ENCODE results near the gene NUP210.

Gene NUP210

DNA sequence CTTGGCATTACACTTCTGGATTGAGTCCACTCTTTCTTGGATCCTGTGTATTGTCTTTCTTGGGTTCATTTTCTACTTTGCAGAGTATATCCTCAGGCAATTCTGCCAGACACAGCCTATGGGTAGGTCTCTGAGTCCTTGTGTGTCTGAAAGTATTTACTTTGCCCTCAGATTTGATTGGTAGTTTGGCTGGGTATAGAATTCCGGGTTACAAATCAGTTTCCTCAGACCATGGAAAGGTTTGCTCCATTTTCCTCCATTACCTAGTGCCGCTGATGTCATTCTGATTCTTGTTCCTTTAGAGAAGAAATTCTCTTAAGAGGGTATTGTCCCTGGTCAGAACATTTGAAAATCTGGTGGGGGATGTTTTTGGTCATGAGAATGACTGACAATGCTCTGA is 133.2 kb downstream of the NUP210 start:
- no peak for DNase-seq

DNA sequence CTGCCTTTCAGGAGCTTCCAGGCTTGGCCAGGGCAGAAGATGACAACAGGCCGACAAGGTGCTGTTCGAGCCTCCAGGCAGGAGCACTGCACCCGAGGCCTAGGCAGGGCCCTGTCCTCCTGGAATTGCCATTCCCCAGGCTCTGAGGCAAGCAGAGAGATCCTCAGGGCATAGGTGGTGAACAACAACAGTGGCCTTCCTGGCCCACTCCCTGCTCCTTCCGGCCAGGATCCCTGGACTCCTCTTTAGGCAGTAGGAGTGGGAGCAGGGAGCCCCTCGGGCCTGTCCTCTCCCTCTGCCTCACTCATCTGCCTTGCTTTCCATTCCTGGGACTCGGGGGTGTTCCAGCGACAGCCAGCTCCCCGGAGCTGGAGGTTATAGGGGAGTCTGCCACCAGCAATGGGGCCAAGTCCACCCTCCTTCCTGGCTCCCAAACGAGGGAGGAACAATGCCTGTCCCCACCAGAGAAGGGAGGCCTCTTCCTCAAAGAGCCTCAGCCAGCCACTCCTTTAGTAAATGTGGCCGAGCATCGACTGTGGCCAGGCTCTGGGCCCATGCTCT is 135.0 kb downstream of the NUP210 start:
- no peak for DNase-seq

DNA sequence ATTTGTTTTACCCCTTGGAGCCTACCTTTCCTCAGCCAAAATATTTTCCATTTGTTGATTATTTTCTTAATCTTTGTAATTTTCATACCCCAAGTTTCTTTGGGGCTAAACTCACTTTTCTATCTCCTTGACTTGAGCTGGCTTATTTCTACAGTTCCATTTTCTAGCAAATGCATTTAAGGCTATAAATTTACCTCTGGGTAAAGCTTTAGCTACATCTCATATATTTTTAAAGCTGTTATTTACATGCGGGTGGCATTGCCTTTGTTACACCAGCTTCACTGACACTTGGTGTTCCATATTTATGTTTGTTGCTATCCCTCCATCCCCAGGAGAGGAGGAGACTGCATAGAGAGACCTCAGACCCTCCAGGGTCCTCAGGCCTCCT is 136.3 kb downstream of the NUP210 start:
- DNase-seq = no peak

DNA sequence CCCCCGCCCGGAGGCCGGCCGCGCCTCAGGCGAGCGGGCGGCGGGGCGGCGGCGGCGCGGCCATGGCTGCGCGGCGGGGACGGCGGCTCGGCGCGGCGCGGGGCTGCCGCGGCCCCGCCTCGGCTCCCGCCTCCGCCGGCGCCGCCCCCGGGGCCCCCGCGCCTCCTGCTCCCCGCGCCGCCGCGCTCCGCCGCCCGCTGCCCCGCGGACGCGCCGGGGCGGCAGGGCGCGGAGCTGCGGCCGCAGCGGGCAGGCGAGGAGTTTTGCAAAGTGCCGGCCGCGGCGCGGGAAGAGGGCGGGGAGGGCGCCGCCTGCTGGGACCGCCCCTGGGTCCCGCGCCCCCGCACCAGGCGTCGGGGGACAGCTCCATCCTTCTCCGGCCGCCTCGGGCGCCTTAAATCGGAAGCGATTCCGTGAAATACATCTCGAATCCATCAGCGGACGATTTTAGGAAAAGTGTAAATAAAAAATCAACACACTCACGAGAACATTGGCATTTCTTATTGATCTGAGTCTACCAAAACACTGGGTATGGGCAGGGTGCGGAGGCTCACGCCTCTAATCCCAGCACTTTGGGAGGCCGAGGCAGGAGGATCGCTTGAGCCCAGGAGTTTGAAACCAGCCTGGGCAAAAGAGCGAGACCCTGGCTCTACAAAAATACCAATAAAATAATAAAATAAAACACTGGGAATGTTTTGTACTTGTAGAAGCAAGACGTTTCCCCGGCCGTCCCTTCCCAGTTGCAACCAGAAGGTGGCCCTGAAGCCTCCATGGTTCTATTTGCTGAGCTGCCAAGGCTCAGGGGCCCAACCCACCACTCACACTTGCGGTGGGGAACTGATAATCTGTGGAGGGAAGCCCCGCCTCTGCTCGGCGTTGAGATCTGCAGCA is 136.9 kb downstream of the NUP210 start:
- DNase-seq = peak; percentile 22

DNA sequence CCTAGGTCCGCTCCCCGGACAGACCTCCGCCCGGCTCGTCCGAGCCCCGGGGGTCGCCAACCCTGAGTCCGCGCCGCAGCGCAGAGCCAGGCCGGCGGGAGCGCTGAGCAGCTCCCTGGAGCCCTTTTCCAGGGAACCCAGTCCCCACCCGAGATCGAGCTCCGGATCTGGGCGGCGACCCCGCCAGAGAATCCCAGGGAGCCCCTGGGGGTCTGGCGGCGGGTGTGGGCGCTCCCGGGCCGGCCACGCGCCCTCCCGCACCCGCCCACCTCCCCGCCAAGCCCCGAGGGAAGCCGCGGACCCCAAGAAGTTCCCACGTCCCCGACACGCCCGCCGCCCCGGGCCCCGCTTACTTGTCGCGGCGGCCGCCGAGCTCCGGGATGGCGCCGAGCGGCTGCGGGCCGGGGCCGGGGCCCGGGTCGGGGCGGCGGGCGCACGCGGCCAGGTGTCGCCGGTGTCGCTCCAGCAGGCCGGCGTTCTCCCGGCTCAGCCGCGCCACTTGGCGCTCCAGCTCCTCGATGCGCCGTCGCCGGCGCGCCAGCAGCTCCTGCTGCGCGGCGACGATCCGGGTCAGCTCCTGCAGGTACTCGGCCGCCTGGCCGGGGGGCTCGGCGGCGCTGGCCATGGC is 137.7 kb downstream of the NUP210 start:
- no peak for DNase-seq

DNA sequence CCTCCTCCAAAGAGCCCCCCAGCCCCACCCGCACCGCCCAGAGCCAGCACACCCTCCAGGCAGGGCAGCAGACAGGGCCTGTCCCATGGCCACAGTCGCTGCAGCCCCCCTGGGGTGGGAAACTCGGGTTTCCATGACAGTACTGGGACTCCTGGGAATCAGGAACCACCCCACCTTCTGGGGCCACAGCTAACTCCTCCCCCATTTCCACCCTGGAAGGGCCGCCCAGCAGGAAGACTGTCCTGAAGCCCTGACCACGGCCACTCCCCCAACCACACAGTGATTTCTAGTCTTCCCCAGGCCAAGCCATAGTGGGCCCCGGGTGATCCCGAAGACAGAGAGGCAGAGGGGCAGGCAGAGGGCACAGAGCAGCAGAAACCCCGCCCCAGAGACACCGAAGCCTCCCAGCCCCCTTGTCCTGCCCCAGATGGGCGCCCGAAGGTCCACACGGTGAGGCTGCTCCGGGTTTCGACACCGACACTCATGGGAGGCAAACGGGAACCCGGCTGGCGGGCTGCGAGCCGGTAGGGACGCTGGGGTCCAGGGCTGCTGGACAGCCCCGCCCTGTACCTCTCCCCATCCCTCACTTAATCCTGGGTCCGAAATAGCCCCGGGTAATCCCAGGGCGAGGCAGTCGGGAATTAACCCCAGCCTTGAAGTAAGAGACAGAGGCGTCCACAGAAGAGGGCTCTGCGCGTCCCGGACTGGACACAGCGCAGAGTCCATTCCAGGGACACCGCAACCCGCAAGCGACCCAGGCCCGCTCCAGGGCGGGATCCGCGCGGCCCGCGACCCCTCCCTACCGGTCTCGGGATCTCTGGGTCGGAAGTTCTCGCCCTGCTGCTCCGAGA is 138.4 kb downstream of the NUP210 start:
- peak; percentile 47 to 80 for DNase-seq

DNA sequence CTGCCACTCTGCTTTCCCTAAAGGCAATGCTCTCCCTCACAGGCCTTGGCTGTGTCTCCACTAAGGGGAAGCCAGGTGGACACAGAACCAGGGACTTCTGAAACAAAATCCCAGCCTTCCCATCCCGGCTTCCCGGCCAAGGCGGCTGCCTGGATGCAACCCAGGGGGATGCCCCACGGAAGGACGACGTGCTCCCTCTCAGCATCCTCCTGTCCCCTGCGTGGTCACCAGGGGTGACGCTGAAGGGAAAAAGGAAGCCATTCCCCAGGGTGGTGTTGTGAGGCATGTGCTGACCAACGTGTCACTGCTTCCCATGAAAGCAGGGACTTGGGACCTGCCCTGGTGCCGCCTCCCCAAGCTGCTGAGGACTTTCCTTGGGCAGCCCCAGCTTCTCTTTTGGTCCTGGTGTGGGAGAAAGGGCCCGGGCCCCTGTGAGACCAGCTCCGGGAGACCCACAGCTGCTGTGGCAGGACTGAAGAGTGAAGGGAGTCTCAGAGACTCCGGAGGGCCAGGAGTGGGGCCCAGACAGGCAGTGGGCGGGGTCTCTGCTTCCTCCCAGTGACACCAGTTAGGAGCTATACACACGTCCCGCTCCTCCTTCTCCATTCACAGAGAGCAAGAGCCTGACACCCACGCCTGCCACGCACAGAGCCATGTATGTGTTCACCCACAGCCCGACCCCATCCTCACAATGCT is 139.2 kb downstream of the NUP210 start:
- peak; percentile 70 to 88 for DNase-seq

DNA sequence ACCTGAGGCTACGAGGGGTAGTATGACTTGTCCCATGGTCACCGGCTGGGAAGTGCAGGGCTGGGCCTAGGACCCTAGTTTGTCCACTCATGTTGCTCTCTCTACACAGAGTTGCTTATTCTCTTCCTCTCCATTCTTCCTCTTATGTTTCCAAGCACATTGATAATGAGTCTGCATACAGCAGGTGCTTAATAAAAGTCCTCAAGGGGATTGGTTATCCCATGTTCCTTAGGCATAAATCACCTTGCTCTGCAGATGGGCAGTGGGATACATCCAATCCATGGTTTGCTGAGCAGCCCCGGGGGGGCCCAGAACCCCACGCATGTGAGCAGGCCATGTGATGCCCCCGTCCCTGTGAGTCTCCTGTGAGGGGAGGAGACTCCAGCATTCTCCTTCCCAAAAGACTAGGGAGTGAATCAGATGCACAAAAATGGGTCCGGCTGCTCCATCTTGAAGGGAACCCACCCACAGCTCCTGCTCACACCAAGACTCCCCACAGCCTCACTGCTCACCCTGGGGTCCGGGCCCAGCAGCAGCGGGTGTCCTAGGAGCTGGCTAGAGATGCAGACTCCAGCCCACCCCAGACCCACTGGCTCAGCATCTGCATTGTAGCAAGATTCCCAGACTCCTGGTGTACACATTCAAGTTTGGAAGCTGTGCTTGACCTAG is 139.9 kb downstream of the NUP210 start:
- DNase-seq = no peak

DNA sequence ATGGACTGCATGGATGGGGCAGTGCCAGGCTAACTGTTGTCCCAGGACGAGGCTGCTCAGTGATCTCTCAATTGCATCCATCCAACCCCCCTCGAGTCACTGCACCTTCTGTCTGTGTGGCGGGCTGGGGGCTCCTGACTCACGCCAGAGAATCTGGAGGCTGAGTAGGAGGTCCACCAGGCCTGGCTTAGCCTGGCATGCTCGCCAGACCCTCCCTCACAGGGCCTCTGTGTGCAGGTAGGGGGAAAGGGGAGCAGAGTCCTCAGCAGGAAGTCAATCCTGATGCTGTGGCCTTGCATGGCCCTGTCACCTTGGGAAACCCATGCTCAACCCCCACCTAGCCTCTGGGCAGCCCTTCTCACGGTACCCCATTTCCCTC is 140.6 kb downstream of the NUP210 start:
- no peak for DNase-seq

DNA sequence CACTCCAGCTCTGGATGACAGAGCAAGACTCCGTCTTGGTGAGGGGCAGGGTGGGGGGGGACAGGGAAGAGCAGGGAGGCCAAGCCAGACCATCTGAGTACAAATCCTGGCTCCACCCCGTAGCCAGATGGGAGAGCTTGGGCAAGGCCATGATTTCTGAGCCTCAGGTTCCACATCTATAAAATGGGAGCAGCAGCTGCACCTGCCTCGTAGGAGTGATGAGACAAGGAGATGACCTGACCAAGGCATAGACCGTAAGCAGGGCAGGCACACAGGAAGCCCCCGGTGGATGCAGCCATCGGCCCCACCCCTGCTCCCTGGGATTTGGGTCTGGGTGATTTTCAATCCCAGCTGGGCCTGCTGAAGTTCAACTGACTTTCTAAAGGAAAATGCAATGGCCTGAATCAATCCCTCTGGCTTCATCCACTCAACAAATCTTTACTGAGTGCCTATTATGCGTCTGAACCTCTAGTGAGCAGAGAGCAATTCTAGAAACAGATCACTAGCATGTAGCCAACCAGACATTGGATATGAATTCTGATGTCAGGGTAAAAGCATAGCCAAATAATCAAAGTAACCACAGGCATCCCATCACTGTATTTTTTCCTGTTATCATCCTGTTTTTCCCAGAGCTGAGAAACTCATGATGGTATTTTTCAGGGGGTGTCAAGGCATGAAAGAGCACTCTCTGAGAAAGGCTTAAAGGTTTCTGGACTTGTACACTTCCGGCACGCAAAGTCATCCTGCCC is 141.2 kb downstream of the NUP210 start:
- DNase-seq = no peak

DNA sequence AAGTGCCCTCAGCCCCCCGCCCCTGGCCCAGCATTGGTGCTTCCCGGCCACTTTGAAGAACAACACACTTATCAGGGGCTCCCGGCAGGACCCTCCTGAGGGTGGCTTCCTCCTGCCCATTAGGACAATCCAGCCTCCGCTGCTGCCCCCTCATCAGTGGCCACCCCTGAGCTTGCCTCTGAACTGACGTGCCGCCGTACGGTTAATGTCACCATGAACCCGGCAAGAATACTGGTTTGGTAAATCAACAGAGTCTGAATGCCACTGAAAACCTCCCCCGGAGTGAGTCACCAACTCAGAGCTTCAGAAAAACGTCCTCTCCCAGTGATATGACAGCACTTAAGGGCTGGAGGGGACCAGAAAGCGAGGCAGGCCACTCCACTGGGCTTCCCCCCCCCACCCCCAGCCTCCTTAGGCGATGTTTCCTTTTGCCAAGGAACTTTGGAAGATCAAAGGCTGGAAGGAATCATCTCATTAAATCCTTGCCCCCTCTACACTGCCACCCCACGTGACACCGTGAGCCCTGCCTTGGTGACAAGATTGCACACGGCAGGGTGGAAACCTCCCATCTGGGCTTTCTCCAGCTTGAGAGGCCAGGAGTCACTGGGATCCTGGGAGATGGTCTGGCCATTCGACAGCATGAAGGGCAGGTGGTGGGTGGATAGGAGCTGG is 142.1 kb downstream of the NUP210 start:
- peak in 1 of 2 donors; percentile 24 for DNase-seq

DNA sequence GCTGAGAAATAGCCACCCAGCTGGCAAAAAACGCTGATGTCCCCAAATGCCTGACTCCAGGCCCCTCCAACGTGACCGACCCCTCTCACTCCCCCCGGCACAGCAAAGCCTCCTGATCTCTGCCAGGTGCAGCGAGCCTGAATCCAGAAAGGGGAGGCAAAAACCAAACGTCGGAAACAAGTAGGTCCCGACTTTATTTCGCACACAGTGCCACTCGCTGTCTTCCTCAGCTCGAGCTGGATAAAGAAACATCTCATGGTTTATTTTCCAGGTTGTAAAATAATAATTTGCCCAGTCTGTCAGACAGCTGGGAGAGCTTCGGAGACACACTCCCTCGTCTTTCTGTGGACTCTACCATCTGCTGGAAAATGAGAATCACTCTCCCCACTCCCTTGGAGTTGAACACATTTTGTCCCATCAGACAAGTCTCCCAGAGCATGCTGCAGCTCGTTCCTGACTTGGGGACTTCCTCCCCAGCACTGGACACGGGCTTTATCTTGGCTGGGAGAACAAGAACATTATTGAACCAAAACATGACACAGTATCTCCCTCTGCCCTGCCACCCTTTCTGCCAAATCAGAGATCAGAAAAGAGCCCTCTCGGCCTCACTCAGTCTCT is 142.8 kb downstream of the NUP210 start:
- no peak for DNase-seq

DNA sequence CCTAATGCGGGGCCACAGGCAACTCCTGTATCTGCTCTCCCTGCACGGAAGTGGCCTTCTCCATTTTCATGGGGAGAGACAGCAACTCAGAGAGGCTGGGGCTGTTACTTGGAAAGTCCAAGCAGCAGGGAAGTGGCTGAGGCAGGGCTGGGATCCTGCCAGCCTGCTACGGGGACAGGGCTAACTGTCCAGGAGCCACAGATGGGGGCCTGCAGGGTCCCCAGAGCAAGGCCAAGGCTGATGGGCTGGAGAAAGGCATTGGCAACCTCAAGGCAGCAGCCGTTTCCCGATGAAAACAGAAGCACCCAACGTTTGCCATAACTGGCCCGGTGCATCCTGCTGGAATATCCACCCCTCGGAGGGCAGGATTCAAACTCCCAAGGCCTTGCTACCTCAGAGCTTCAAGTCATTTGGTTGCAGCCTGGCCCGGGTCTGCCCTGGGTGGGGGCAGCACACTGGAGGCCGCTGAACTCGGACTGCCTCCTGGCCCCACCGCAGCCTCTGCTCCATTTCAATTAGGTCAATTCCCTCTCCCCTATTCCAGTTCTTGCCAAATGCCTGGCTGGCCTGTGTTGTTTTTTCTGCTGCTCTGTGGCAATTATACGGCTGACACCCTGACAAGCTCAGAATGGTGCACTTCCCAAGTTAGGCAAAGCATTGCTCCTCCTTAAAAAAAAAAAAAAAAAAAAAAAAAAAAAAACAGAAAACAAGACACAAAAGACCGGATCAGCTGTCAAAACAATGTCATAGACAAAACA is 143.5 kb downstream of the NUP210 start:
- DNase-seq = no peak

DNA sequence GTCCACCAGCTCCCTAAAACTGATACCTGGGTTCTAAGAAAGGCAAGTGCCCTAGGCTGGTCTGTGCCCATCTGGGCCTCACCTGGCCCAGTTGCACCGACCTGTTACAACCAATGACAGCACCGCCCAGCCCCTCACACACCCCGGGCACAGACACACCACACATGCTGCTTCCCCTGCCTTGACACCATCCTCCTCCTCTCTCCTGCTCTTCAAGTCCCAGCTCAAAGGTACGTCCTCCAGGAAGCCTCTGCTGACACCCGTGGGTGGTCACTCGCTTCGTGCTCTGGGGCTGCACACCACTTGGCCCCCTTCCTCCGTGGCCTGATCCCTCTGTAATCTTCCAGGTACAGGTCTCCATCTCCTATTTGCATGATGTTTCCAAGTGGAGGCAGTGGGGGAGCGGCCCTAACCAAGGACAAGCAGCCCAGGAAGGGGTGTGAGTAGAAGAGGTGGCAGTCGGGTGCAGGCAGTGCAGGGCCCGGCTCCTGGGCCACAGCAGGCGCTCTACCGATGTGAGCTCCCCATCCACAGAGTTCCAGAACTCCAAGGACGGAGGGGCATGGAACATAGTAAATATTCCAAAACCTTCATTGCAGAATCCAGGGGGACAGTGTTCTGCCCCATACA is 144.6 kb downstream of the NUP210 start:
- no peak for DNase-seq

DNA sequence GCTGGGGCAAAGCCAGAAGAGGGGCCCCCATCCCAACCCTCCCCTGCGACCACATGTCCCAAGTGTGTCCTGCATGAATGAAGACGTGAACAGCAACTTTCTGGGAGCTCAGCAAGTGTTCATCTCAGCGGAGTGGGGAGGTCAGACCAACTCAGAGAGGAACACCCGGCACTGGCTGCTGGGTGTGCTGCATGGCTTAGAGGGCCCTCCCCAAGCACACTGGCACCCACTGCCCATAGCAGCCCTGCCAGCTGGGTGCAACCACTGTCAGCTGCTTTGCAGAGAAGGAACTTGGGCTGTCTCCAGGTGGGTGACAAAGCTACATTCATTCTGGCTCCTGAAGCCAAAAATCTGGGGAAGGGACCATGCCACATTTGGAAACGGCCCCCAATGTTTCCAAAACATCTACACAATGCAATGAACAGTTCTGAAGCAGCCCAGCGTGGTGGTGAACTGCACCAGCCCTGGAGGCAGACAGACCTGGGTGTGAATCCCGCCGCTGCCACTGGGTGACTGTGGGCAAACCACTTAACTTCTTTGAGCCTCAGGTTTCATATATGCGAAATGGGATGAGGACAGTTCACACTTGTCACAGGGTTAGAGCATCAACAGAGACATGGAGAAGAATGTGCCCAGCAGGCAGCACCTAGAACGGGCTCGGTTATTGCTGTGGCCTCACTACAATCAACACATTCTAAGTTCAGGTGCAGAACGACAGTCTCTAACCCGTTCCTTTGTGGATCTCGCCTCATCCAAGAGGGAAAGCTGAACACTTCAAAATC is 145.4 kb downstream of the NUP210 start:
- no peak for DNase-seq

DNA sequence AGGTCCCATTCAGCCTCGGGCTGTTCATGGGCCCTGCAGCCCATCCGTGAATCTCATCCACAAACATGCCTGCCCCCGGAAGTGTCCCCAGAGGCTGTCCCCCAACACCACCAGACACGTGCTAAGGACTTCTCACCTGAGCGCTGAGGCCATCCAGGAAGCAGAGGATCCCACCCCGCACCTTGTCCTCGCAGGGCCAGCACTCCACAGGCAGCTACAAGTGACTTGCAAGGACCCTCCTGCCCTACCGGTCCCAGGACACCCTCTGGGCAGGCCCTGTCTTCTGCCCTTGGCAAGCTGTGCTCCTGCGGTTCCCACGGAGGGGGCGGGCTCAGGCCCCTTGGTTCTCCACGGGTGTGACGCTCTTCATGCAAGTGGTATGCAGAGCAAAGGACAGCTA is 146.0 kb downstream of the NUP210 start:
- no peak for DNase-seq

DNA sequence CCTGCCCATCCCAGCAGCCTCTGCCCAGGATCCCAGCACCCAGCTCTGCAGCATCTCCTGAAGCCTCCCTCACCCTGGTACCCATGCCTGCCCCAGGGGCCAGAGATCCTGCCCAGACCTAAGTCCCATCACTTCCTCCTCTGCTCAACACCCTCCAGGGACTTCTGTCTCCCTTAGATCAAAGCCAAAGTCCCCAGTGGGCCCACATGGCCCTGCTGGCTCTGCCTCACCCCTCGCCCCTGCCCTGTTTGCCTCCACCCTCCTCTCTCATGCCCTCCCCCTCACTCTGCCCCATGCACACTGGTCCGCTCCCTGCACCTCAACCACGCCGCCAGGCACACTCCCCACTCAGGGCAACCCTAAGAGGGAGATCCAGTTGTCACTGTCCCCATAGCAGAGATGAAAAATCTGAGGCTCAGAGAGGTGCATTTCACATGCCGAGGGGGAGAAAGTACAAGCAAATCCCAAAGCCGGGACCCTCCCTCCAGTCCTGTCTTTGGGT is 146.5 kb downstream of the NUP210 start:
- no peak for DNase-seq

Measured in inflammatory macrophage treated with lipopolysaccharide for 1 hour (primary cell).